Measurements from ENCODE around the gene KASH5.

Gene KASH5

DNA sequence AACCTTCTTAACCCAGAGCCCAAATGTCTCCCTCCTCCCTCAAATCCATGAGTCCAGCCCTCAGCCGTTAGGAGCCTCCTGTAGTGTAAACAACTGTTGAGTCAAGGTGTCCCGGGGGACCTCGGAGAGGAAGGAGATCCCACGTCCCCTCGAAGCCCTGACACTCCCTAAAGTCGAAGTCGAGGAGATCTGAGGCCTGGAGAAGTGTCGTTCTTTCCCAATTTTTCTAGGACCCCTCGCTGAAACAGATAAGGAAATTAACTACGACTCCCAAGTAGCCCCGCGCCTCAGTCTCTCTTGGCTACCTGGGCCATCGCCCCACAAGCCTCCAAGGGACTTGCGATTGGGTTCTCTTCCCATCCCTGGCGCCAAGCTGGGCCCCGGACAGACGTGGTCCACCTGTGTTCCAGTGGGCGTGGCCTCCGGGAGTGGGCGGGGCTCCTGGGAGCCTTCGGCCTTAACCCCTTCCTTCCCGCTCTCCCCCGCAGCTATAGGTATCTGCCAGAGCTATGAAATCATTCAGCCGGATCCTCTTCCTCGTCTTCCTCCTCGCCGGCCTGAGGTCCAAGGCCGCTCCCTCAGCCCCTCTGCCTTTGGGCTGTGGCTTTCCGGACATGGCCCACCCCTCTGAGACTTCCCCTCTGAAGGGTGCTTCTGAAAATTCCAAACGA is 38.0 kb downstream of the KASH5 start:
- no peak for DNase-seq (ENCODE audit: low read depth)
- TF ChIP-seq CTCF (IDR thresholded peaks at IDR 0.05; ENCODE audit: low read length, missing control alignments) = no peak
- no peak overlapping the region for H3K4me3 ChIP-seq (replicated peaks; ENCODE audit: low read depth, low read length)

DNA sequence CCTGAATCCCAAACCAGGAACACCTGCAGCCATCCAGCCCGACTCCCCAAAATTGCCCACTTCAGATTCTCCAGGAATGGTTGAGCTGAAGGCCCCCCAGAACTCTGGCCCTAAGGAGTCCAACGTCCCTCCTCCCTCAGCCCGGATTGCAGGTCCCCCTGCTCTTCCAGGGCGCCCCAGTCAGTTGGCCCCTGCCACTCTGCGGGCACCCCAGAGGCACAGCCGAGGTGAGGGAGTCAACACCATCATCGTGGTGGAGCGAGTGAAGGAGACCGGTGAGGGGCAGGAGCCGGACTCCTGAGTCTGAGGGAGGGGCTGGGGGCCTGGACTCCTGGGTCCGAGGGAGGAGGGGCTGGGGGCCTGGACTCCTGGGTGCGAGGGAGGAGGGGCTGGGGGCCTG is 39.3 kb downstream of the KASH5 start:
- DNase-seq (ENCODE audit: low read depth) = no peak
- no peak for TF ChIP-seq CTCF (IDR thresholded peaks at IDR 0.05; ENCODE audit: low read length, missing control alignments)
- H3K4me3 ChIP-seq (replicated peaks; ENCODE audit: low read depth, low read length) = no peak overlapping the region

- DNase-seq (ENCODE audit: low read depth) = no peak
- H3K4me3 ChIP-seq (replicated peaks; ENCODE audit: low read depth, low read length) = no peak overlapping the region
- no peak for TF ChIP-seq CTCF (IDR thresholded peaks at IDR 0.05; ENCODE audit: low read length, missing control alignments)
Observed at GRCh38 chr19:49427855-49428546, 40.0 kb downstream of the KASH5 start.

DNA sequence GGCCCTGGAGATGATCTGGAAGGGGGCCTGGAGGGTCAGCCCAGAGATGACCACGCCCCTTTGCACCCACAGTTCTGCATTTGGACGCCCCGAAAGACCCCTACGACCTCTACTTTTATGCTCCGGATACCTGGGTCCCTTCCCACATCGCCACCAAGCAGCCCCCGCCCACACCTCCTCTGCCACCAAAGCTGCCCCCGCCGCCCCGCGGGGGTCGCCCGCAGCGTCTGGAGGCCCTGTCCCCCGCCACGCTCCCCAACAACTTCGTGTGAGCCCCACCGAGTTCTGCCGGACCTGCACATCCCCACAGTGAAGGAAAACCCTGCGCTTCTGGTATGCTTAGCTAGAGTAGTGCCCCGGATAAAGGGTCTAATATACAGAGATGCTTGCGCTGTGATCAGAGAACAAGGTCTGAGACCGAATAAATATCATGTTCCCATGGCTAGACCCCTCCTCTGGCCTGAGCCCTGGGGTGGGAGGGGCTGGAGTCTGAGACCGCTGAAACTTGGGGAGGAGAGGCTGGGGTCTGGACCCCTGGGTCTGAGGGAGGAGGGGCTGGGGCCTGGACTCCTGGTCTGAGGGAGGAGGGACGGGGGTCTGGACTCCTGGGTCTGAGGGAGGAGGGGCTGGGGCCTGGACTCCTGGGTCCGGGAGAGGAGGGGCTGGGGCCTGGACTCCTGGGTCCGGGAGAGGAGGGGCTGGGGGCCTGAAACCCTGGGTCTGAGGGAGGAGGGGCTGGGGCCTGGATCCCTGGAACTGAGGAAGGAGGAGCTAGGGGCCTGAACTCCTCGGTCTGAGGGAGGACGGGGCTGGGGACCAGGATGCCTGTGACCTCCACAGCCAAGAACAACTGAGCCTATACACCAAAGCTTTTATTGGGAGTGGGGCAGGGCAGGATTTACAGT is 40.8 kb downstream of the KASH5 start:
- no peak overlapping the region for H3K4me3 ChIP-seq (replicated peaks; ENCODE audit: low read depth, low read length)
- no peak for TF ChIP-seq CTCF (IDR thresholded peaks at IDR 0.05; ENCODE audit: low read length, missing control alignments)
- DNase-seq (ENCODE audit: low read depth) = no peak

- no peak for TF ChIP-seq CTCF (IDR thresholded peaks at IDR 0.05; ENCODE audit: low read length, missing control alignments)
- no peak overlapping the region for H3K4me3 ChIP-seq (replicated peaks; ENCODE audit: low read depth, low read length)
- no peak for DNase-seq (ENCODE audit: low read depth)
Observed at GRCh38 chr19:49430172-49430677, 42.2 kb downstream of the KASH5 start.

DNA sequence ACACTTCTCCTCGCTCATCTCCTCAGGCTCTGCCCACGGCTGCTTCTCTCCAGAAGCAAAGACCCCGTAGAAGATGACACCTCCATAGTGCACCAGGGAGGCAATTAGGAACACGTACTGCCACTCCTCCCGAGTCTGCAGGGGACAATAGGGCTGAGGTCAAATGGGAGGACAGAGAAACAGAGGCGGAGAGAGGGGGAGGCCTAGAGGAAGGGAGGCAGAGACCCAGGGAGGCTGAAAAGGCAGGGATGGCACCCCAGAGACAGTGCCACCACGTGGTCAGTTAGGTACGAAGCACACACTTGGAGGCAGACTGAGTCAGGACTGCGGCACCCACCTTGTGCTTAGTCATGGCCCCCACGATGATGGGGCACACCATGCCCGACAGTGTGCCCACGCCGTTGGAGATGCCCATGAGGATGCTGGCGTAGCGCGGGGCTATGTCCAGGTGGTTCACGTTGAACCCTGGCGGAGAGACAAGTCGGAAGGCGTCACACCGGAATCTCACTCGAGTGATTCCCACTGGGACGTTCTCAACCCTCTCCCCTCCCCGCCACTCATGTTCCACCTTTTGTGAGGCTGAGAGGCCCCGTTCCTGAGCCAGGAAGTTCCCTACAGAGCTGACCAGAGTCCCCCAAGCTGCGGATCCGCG is 42.8 kb downstream of the KASH5 start:
- peak; percentile 19 for TF ChIP-seq CTCF (IDR thresholded peaks at IDR 0.05; ENCODE audit: low read length, missing control alignments)
- DNase-seq (ENCODE audit: low read depth) = no peak
- no peak overlapping the region for H3K4me3 ChIP-seq (replicated peaks; ENCODE audit: low read depth, low read length)

All from fibroblast of pulmonary artery (primary cell).